ENCODE results near the gene DHX57. TPM values are rescaled to one million over a fixed set of nuclear protein-coding genes. Genes with fewer than 3 reads are reported as not detected.
A peak's percentile ranks its signal among the peaks of the same experiment; 100 is the strongest.
"Not testable (repeated sequence)": the region's sequence is repeated elsewhere in the genome, so short reads cannot be mapped to it uniquely, and the experiment has no call there.

Gene DHX57
- total RNA-seq, 1 donor: 19.5 TPM

DNA sequence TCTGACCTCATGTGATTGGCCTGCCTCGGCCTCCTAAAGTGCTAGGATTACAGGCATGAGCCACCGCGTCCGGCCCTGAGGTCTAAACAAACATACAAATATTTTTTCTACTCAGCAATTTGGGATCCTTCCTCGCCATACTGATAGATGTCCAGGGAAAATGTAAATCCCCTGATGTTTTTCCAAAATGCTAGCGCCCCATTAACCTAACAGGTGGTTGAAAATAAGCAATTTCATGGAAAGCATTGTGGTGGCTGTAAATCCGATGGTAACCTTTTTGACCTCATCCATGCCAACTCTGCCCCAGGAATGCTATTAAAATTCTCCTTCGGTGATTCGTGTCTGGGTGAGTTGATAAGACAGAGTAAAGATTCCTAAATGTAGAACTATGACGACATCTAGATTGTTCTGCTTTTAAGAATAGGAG is 78.5 kb downstream of the DHX57 start:
- no peak for DNase-seq (ENCODE audit: insufficient read length, low spot score, missing footprints)
- Histone ChIP-seq H2AFZ (ENCODE audit: low read length) (no peak overlapping the region), H3K27ac (ENCODE audit: low read depth, low read length) (no peak overlapping the region), H3K36me3 (ENCODE audit: insufficient read depth, low read length) (peaks cover 4% of the 10 kb centered on the region), H3K4me1 (ENCODE audit: insufficient read depth, low read length) (no peaks in the 10 kb centered on the region), H3K79me2 (ENCODE audit: insufficient read depth, low read length) (no peaks in the 10 kb centered on the region), H3K9me3 (ENCODE audit: low read depth, low read length) (no peaks in the 10 kb centered on the region), H4K20me1 (ENCODE audit: insufficient read depth, low read length) (no peaks in the 10 kb centered on the region), H3K4me2 (ENCODE audit: insufficient read depth, low read length) (no peak overlapping the region), H3K4me3 (ENCODE audit: insufficient read depth, low read length) (no peak overlapping the region), H3K27me3 (ENCODE audit: insufficient read depth, low read length) (no peaks in the 10 kb centered on the region)
- TF ChIP-seq, protein P1, sequence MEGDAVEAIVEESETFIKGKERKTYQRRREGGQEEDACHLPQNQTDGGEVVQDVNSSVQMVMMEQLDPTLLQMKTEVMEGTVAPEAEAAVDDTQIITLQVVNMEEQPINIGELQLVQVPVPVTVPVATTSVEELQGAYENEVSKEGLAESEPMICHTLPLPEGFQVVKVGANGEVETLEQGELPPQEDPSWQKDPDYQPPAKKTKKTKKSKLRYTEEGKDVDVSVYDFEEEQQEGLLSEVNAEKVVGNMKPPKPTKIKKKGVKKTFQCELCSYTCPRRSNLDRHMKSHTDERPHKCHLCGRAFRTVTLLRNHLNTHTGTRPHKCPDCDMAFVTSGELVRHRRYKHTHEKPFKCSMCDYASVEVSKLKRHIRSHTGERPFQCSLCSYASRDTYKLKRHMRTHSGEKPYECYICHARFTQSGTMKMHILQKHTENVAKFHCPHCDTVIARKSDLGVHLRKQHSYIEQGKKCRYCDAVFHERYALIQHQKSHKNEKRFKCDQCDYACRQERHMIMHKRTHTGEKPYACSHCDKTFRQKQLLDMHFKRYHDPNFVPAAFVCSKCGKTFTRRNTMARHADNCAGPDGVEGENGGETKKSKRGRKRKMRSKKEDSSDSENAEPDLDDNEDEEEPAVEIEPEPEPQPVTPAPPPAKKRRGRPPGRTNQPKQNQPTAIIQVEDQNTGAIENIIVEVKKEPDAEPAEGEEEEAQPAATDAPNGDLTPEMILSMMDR (IDR thresholded peaks at IDR 0.05; ENCODE audit: extremely low read depth, low read depth, low read length): no peak

DNA sequence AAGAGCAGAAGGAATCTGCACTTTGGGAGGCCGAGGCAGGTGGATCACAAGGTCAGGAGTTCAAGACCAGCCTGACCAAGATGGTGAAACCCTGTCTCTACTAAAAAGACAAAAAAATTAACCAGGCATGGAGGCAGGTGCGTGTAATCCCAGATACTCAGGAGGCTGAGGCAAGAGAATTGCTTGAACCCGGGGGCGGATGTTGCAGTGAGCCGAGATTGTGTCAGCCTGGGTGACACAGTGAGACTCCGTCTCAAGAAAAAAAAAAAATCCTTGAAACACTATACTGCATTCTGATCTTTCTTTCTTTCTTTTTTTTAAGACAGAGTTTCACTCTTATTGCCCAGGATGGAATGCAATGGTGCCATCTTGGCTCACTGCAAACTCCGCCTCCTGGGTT is 80.7 kb downstream of the DHX57 start:
- not testable (repeated sequence) for H3K79me2 ChIP-seq (ENCODE audit: insufficient read depth, low read length); H3K9me3 ChIP-seq (ENCODE audit: low read depth, low read length); H3K4me1 ChIP-seq (ENCODE audit: insufficient read depth, low read length); H3K27ac ChIP-seq (ENCODE audit: low read depth, low read length); H3K36me3 ChIP-seq (ENCODE audit: insufficient read depth, low read length); H2AFZ ChIP-seq (ENCODE audit: low read length); H4K20me1 ChIP-seq (ENCODE audit: insufficient read depth, low read length); H3K4me2 ChIP-seq (ENCODE audit: insufficient read depth, low read length); H3K27me3 ChIP-seq (ENCODE audit: insufficient read depth, low read length); DNase-seq (ENCODE audit: insufficient read length, low spot score, missing footprints); H3K4me3 ChIP-seq (ENCODE audit: insufficient read depth, low read length)

DNA sequence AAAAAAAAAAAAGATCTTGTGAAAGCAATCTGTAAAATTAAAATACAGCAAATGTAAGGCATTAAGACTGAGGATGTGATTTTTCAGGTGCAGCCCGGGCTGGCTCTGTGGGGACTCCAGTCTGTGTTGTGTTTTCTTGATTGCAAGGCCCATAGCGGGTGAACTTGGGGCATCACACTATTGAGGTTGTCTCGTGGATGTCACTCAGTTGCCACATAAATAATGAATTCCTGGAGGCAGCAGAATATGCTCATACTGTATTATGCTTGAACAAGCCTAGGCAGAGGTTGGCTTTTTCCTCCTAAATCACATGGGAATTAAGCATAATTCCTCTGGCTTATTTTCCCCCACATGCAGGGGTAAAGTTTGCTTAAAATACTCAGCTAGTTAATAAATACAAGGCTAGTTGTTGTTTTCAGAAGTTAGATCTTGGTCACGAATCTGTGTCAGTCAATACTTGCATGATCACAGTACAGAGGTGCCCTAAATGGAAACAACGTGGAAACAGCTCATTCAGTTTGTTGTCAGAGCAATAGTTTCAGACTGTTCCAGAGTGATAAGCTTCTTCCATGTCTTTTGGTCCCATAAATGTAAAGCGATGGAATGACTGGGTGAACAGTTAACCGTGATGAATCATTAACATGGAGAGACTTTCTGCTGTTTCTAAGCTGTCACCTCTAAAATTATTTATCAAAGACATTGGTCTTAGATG is 81.3 kb downstream of the DHX57 start:
- Histone ChIP-seq H4K20me1 (ENCODE audit: insufficient read depth, low read length) (no peaks in the 10 kb centered on the region), H3K27me3 (ENCODE audit: insufficient read depth, low read length) (no peaks in the 10 kb centered on the region), H3K4me2 (ENCODE audit: insufficient read depth, low read length) (no peak overlapping the region), H3K9me3 (ENCODE audit: low read depth, low read length) (no peaks in the 10 kb centered on the region), H3K4me1 (ENCODE audit: insufficient read depth, low read length) (no peaks in the 10 kb centered on the region), H3K36me3 (ENCODE audit: insufficient read depth, low read length) (peaks cover 4% of the 10 kb centered on the region), H3K27ac (ENCODE audit: low read depth, low read length) (no peak overlapping the region), H3K79me2 (ENCODE audit: insufficient read depth, low read length) (no peaks in the 10 kb centered on the region), H3K4me3 (ENCODE audit: insufficient read depth, low read length) (no peak overlapping the region), H2AFZ (ENCODE audit: low read length) (no peak overlapping the region)
- DNase-seq (ENCODE audit: insufficient read length, low spot score, missing footprints): no peak
- TF ChIP-seq, protein P1 (IDR thresholded peaks at IDR 0.05; ENCODE audit: extremely low read depth, low read depth, low read length): no peak

DNA sequence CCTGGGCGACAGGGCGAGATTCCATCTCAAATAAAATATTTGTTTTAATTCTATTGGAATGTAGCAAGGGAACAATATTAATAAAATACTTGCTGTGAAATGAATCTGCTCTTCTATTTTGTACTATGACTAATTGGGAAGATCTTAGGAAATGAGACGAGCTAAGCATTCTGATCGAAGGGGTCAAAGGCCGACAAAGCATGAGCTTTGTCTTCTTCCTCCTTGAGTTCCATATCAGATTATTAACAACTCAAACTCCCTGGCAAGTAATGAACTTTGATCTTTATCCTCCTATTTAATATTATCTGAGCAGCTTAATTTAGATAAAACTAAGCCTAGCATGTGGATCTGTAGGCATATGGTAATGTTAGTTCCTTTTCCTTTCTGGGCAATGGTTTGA is 82.2 kb downstream of the DHX57 start:
- Histone ChIP-seq H3K27ac (ENCODE audit: low read depth, low read length) (no peak overlapping the region), H4K20me1 (ENCODE audit: insufficient read depth, low read length) (no peaks in the 10 kb centered on the region), H3K36me3 (ENCODE audit: insufficient read depth, low read length) (peaks cover 4% of the 10 kb centered on the region), H2AFZ (ENCODE audit: low read length) (no peak overlapping the region), H3K79me2 (ENCODE audit: insufficient read depth, low read length) (no peaks in the 10 kb centered on the region), H3K4me2 (ENCODE audit: insufficient read depth, low read length) (no peak overlapping the region), H3K27me3 (ENCODE audit: insufficient read depth, low read length) (no peaks in the 10 kb centered on the region), H3K9me3 (ENCODE audit: low read depth, low read length) (no peaks in the 10 kb centered on the region), H3K4me3 (ENCODE audit: insufficient read depth, low read length) (no peak overlapping the region), H3K4me1 (ENCODE audit: insufficient read depth, low read length) (no peaks in the 10 kb centered on the region)
- DNase-seq (ENCODE audit: insufficient read length, low spot score, missing footprints): peak; percentile 9
- TF ChIP-seq, protein P1 (IDR thresholded peaks at IDR 0.05; ENCODE audit: extremely low read depth, low read depth, low read length): no peak

Measured in osteoblast (primary cell).